ENCODE results near the gene TBL1X.

- no peak for TF ChIP-seq CTCF (IDR thresholded peaks at IDR 0.05)
- TF ChIP-seq ZFX (IDR thresholded peaks at IDR 0.05; ENCODE audit: borderline replicate concordance) = no peak
These were observed 25.8 kb upstream of the TBL1X start for GRCh38 chrX:9438933-9439494.
